GM18951 (cell line): Measurements from ENCODE around the gene PTPRN2.

Source experiments
- POLR2A ChIP-seq: IDR thresholded peaks from 4 replicates; pipeline ENCODE4 v1.6.1; 2011; ENCODE audit warnings: mild to moderate bottlenecking; ENCODE audit not compliant: insufficient read length, insufficient read depth; ENCODE audit errors: extremely low read depth
- in situ Hi-C: fragments of 300-500 bp; cut with MboI; formaldehyde crosslinking; loops from one replicate; pipeline ENCODE4 v1.12.0; 2022; ENCODE audit warnings: low sequenced_read_pairs, mixed read lengths, inconsistent platforms; ENCODE audit not compliant: unreplicated experiment

Gene PTPRN2

GRCh38 chr7:158502068-158502750, 85.4 kb downstream of the PTPRN2 start:
- TF ChIP-seq POLR2A = no peak
- in situ Hi-C loops = no loop called here

GRCh38 chr7:158501393-158502067, 86.1 kb downstream of the PTPRN2 start:
- no peak for TF ChIP-seq POLR2A
- in situ Hi-C loops = no loop called here

GRCh38 chr7:158500651-158501052, 87.0 kb downstream of the PTPRN2 start:
- in situ Hi-C loops = no loop called here
- no peak for TF ChIP-seq POLR2A

GRCh38 chr7:158499082-158499455, 88.6 kb downstream of the PTPRN2 start:
- in situ Hi-C loops = no loop called here
- no peak for TF ChIP-seq POLR2A

GRCh38 chr7:158498443-158499081, 89.1 kb downstream of the PTPRN2 start:
- in situ Hi-C loops = no loop called here
- TF ChIP-seq POLR2A = no peak

GRCh38 chr7:158497627-158498026, 90.0 kb downstream of the PTPRN2 start:
- in situ Hi-C loops = no loop called here
- TF ChIP-seq POLR2A = no peak

GRCh38 chr7:158495786-158496185, 91.8 kb downstream of the PTPRN2 start:
- no peak for TF ChIP-seq POLR2A
- in situ Hi-C loops = no loop called here

- TF ChIP-seq POLR2A = no peak
- in situ Hi-C loops = no loop called here
Observed at GRCh38 chr7:158495216-158495615, 92.4 kb downstream of the PTPRN2 start.

GRCh38 chr7:158494643-158495042, 93.0 kb downstream of the PTPRN2 start:
- TF ChIP-seq POLR2A = no peak
- in situ Hi-C loops = no loop called here

GRCh38 chr7:158494162-158494586, 93.4 kb downstream of the PTPRN2 start:
- in situ Hi-C loops = no loop called here
- no peak for TF ChIP-seq POLR2A

- in situ Hi-C loops = no loop called here
- TF ChIP-seq POLR2A = no peak
Observed at GRCh38 chr7:158492367-158492764, 95.3 kb downstream of the PTPRN2 start.

GRCh38 chr7:158491094-158491493, 96.5 kb downstream of the PTPRN2 start:
- no peak for TF ChIP-seq POLR2A
- in situ Hi-C loops = no loop called here

GRCh38 chr7:158490171-158490782, 97.3 kb downstream of the PTPRN2 start:
- in situ Hi-C loops = no loop called here
- TF ChIP-seq POLR2A = no peak

- TF ChIP-seq POLR2A = no peak
- in situ Hi-C loops = no loop called here
Observed at GRCh38 chr7:158489462-158490155, 98.0 kb downstream of the PTPRN2 start.
